ENCODE results near the gene CACNG8. TPM values are rescaled to one million over a fixed set of nuclear protein-coding genes. Genes with fewer than 3 reads are reported as not detected.
A peak's percentile ranks its signal among the peaks of the same experiment; 100 is the strongest.

CACNG8 gene
- total and polyA plus RNA-seq, 8 donors: under 0.01 to 0.45 (median 0.01) TPM; not detected in 4

DNA sequence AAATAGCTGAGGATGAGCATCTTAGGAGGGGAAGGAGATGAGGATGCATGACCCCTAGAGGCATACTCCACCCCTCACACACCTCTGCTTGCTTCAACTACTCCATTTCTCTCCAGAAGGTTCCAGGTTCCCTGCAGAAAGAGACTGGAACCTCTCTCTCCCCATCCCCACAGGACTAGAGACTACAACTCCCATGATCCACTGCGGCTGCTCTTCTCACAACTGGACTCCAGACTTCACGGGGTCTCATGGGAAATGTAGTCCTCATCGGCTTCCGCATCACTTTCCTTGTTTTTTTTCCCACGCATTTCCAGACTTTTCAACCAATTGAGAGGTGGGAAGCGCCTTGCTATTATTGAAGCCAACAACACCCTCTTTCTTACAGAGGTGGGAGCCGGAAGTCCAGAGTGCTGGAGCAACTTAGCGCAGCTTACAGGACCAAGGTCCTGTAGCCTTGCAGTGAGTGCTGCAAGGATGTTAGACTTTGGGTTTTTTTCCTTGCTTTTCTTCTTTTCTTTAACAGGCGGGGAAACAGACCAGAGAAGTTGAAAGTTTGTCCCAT lies 14.8 kb downstream of the CACNG8 start:
- intact Hi-C loops (cut with DNase I; ENCODE audit: low total_unique reads): no loop called here
- H3K27ac ChIP-seq: no peak overlapping the region
- peaks cover 0 to 7% (median 1%) of the 10 kb centered on the region in 4 donors for H3K9me3 ChIP-seq
- no peaks in the 10 kb centered on the region for H3K36me3 ChIP-seq
- peak overlapping the region; percentile 11 to 33 (median 22) for H3K4me3 ChIP-seq
- peaks cover 11 to 46% (median 30%) of the 10 kb centered on the region in 4 donors for H3K4me1 ChIP-seq
- TF ChIP-seq POLR2A (IDR thresholded peaks at IDR 0.05): no peak
- peak in 2 of 3 donors; percentile 39 to 40 for TF ChIP-seq POLR2AphosphoS5 (IDR thresholded peaks at IDR 0.05)
- no peak for TF ChIP-seq EP300 (IDR thresholded peaks at IDR 0.05)
- TF ChIP-seq, protein P1, sequence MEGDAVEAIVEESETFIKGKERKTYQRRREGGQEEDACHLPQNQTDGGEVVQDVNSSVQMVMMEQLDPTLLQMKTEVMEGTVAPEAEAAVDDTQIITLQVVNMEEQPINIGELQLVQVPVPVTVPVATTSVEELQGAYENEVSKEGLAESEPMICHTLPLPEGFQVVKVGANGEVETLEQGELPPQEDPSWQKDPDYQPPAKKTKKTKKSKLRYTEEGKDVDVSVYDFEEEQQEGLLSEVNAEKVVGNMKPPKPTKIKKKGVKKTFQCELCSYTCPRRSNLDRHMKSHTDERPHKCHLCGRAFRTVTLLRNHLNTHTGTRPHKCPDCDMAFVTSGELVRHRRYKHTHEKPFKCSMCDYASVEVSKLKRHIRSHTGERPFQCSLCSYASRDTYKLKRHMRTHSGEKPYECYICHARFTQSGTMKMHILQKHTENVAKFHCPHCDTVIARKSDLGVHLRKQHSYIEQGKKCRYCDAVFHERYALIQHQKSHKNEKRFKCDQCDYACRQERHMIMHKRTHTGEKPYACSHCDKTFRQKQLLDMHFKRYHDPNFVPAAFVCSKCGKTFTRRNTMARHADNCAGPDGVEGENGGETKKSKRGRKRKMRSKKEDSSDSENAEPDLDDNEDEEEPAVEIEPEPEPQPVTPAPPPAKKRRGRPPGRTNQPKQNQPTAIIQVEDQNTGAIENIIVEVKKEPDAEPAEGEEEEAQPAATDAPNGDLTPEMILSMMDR (IDR thresholded peaks at IDR 0.05): no peak
- peak; percentile 69 to 94 for DNase-seq
- H3K27me3 ChIP-seq: peaks cover 21 to 96% (median 59%) of the 10 kb centered on the region in 3 donors
- 2 to 7% (median 4%) methylated on average over 9 of the region's 9 CpGs for WGBS, 5 donors

DNA sequence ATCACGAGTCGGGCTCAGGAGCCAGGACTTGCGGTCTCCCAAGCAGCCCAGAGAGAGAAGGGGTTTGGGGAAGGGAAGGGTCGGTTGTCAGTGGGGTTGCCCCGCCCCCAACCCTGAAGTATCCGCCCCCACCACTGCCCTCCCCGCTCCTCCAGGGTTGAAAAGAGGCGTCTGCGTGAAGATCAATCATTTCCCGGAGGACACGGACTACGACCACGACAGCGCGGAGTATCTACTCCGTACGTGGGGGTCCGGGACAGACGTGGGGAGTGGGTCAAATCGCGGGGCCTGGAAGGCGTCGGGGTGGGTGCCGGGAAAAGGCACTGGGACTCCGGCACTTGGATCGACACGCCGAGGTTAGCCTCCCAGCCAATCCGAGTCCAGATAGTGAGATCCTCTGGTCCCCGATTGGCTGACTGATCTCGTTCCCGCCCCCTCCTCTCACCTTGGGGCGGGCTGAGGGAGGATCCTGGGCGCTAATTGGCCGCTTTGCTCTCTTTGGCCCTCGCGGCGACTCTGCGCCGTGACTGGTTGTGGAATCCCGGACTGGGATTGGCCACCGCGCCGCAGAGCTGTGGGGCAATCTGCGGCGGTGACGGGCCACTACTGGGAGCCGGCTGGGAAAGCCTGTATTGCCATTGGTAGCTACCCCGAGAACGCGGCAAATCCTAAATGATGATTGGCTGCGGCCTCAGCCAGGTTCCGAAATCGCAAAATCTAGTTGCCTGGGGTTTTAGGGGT lies 15.4 kb downstream of the CACNG8 start:
- H3K4me1 ChIP-seq: peaks cover 11 to 52% (median 32%) of the 10 kb centered on the region in 4 donors
- 8 to 11% (median 9%) methylated on average over 43 to 54 of the region's 54 CpGs for WGBS, 5 donors
- peaks cover 0 to 7% (median 1%) of the 10 kb centered on the region in 4 donors for H3K9me3 ChIP-seq
- peaks cover 21 to 96% (median 65%) of the 10 kb centered on the region in 3 donors for H3K27me3 ChIP-seq
- H3K27ac ChIP-seq: no peak overlapping the region
- H3K36me3 ChIP-seq: no peaks in the 10 kb centered on the region
- intact Hi-C loops (cut with DNase I; ENCODE audit: low total_unique reads): no loop called here
- H3K4me3 ChIP-seq: peak overlapping the region; percentile 11 to 33 (median 22)
- peak in 1 of 2 donors; percentile 73 for DNase-seq
- TF ChIP-seq EP300 (IDR thresholded peaks at IDR 0.05): no peak
- no peak for TF ChIP-seq POLR2A (IDR thresholded peaks at IDR 0.05)
- TF ChIP-seq, protein P1 (IDR thresholded peaks at IDR 0.05): no peak
- TF ChIP-seq POLR2AphosphoS5 (IDR thresholded peaks at IDR 0.05): no peak

DNA sequence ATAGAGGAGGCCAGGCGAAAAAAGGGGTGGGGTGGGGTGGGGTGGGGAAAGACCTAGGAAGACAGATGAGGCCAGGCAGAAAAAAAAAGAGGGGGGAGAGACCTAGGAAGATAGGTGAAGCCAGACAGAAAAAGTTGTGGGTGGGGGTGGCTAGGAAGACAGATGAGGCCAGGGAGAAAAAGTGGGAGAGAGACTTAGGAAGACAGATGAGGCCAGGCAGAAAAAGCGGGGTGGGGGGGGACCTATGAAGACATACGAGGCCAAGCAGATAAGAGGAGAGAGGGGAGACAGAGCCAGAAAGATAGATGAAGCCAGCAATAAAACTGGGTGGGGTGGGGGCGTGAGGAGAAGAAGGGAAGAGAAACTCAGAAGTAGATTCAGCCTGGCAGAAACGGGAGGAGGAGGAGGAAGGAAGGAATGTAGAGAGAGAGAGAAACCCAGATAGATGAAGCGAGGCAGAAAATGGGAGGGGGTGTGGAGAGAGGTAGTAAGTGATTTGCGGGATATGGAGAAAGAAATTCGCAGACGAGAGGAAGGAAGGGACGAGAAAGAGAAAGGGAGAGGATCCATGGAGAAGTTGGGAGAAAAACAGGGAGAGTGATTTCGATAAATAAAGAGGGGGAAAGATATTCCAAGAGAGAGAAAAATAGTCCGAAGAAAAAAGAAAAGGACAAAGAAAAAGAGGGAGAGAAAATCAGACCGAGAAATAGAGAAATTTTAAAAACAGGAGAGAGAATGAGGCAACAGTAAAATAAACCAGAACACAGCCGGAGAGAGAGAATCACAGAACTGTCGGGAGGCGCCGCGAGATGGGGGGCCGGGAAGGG lies 16.5 kb downstream of the CACNG8 start:
- Histone ChIP-seq H3K27me3 (peaks cover 21 to 99% (median 73%) of the 10 kb centered on the region in 3 donors), H3K36me3 (no peaks in the 10 kb centered on the region), H3K4me1 (peaks cover 11 to 52% (median 32%) of the 10 kb centered on the region in 4 donors), H3K4me3 (peak overlapping the region in 3 of 4 donors; percentile 18 to 41 (median 22)), H3K9me3 (peaks cover 0 to 7% (median 1%) of the 10 kb centered on the region in 4 donors), H3K27ac (no peak overlapping the region)
- intact Hi-C loops (cut with DNase I; ENCODE audit: low total_unique reads): no loop called here
- TF ChIP-seq, protein P1 (IDR thresholded peaks at IDR 0.05): no peak
- no peak for TF ChIP-seq POLR2A (IDR thresholded peaks at IDR 0.05)
- 4 to 6% (median 5%) methylated on average over 19 of the region's 19 CpGs for WGBS, 5 donors
- DNase-seq: no peak

Data from stomach (tissue), 9 donors.